KMS-11 (cell line): ENCODE results near the gene MFSD11.

Source experiments
- H2AFZ ChIP-seq: fragments of 200-600 bp; sonication (generic); 2 replicates; pipeline ENCODE4 v1.6.1; 2016; ENCODE audit warnings: antibody characterized with exemption, mixed run types, low read depth
- H3K27ac ChIP-seq: fragments of 200-600 bp; sonication (generic); 2 replicates; pipeline ENCODE4 v1.6.1; 2016; ENCODE audit warnings: mild to moderate bottlenecking, mixed run types
- H3K27me3 ChIP-seq: fragments of 200-600 bp; sonication (generic); 2 replicates; pipeline ENCODE4 v1.6.1; 2017; ENCODE audit warnings: mild to moderate bottlenecking, low read depth, mixed run types, moderate library complexity; ENCODE audit not compliant: insufficient read depth
- H3K36me3 ChIP-seq: fragments of 200-600 bp; sonication (generic); 2 replicates; pipeline ENCODE4 v1.6.1; 2017; ENCODE audit warnings: mild to moderate bottlenecking, mixed run types; ENCODE audit not compliant: insufficient read depth
- H3K4me1 ChIP-seq: fragments of 200-600 bp; sonication (generic); 2 replicates; pipeline ENCODE4 v1.6.1; 2016; ENCODE audit warnings: mild to moderate bottlenecking, low read depth, mixed run types; ENCODE audit not compliant: poor library complexity, severe bottlenecking
- H3K4me2 ChIP-seq: fragments of 200-600 bp; sonication (generic); 2 replicates; pipeline ENCODE4 v1.7.0; 2016; ENCODE audit warnings: mild to moderate bottlenecking, mixed run types
- H3K4me3 ChIP-seq: fragments of 200-600 bp; sonication (generic); IDR thresholded peaks from 2 replicates; pipeline ENCODE4 v1.6.1; 2017; ENCODE audit warnings: low read depth, low read length, mixed read lengths; ENCODE audit not compliant: insufficient read depth
- H3K79me2 ChIP-seq: fragments of 200-600 bp; sonication (generic); 2 replicates; pipeline ENCODE4 v1.6.1; 2016; ENCODE audit warnings: low read depth, mixed run types; ENCODE audit not compliant: insufficient read depth
- H3K9ac ChIP-seq: fragments of 200-600 bp; sonication (generic); 2 replicates; pipeline ENCODE4 v1.6.1; 2016; ENCODE audit warnings: mild to moderate bottlenecking, mixed run types
- H4K20me1 ChIP-seq: fragments of 200-600 bp; sonication (generic); 2 replicates; pipeline ENCODE4 v1.6.1; 2016; ENCODE audit warnings: mild to moderate bottlenecking, mixed run types; ENCODE audit not compliant: insufficient read depth
- TF ChIP-seq, protein P1 (sequence below): fragments of 200-600 bp; sonication (generic); conservative IDR thresholded peaks from 2 replicates; pipeline ENCODE4 v1.6.1; 2017; ENCODE audit warnings: low read depth, mild to moderate bottlenecking, antibody characterized with exemption, low read length, moderate library complexity, mixed read lengths

MFSD11 gene

DNA sequence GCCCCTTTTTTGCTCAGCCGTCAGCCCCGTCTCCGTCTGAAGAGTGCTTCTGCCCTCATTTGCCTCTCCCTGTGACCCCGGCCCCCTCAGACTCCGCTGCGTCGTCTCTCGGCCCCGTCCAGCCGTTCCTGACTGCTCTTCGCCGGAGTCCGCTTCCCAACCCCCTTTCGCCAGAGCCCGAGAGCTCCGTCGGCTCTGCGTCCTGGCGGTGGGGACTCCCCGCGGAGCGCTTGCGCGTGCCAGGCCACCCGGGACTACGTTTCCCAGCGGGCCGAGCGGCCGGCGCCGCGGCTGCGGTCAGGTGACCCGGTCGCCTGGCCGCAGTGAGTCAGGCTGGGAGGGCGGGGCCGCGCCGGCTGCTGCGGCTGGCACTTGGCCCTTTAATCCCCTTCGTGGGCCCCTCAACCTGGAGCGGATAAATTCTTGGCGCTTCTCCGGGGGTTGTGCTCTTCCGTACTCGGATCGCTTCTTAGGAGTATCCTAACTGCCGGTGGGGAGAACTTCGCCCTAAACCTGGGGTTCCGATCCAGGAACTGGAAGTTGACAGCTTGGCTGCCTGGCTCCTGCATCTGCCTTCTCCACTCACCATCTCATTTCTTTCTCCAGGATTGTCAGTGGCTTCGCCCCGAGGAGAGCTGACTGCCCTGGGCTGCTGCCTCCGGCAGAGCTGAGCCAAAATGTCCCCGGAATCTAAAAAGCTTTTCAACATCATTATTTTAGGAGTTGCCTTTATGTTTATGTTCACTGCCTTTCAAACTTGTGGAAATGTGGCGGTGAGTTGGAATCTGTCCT lies at the start of gene MFSD11:
Gene MFSD11, plus strand, starts transcription at position 444 of the 792 bp plus-strand sequence. Its CDS starts 234 bp downstream, at position 678.
- Histone ChIP-seq H3K4me2 (peak within 1 kb of the TSS; percentile 86), H3K4me3 (no peak within 1 kb of the TSS), H4K20me1 (peaks cover 29% of the 10 kb centered on the region), H3K27ac (peak within 1 kb of the TSS; percentile 95), H3K4me1 (peaks cover 39% of the 10 kb centered on the region), H2AFZ (peak within 1 kb of the TSS; percentile 65; the same call in 1 of the 2 replicates), H3K27me3 (no peaks in the 10 kb centered on the region), H3K36me3 (peaks cover 33% of the 10 kb centered on the region), H3K9ac (peak within 1 kb of the TSS; percentile 98), H3K79me2 (peaks cover 62% of the 10 kb centered on the region)
- TF ChIP-seq, protein P1, sequence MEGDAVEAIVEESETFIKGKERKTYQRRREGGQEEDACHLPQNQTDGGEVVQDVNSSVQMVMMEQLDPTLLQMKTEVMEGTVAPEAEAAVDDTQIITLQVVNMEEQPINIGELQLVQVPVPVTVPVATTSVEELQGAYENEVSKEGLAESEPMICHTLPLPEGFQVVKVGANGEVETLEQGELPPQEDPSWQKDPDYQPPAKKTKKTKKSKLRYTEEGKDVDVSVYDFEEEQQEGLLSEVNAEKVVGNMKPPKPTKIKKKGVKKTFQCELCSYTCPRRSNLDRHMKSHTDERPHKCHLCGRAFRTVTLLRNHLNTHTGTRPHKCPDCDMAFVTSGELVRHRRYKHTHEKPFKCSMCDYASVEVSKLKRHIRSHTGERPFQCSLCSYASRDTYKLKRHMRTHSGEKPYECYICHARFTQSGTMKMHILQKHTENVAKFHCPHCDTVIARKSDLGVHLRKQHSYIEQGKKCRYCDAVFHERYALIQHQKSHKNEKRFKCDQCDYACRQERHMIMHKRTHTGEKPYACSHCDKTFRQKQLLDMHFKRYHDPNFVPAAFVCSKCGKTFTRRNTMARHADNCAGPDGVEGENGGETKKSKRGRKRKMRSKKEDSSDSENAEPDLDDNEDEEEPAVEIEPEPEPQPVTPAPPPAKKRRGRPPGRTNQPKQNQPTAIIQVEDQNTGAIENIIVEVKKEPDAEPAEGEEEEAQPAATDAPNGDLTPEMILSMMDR = no peak

DNA sequence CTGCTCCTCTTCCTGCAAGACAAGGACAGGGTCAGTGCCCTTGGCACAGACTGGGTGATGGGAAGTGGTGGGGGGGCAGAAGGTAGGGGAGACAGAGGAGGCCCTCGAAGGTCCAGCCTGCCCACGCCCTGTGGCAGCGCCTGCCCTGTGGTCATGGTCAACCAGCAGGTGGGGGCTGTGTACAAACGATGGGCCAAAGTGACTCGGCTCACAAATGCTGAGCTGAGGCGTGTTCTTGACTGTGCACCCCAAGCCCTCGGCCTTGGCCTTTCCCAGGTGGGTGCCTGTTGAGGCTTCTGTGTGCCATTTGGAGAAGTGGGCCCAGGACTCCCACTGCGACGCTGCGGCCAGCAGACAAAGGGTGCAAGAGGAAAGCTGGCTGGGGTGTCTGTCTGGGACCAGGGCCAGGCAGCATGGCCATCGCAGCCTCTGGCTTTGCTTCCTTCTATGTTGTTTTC lies 49.7 kb upstream of the MFSD11 start:
- Histone ChIP-seq H3K4me3 (no peak overlapping the region), H3K36me3 (no peaks in the 10 kb centered on the region), H3K27ac (no peak overlapping the region), H3K9ac (no peak overlapping the region), H3K4me1 (peaks cover 8% of the 10 kb centered on the region), H3K4me2 (no peak overlapping the region), H4K20me1 (no peaks in the 10 kb centered on the region), H3K27me3 (no peaks in the 10 kb centered on the region; the same call in 1 of the 2 replicates), H3K79me2 (no peaks in the 10 kb centered on the region), H2AFZ (no peak overlapping the region)
- TF ChIP-seq, protein P1 = no peak

DNA sequence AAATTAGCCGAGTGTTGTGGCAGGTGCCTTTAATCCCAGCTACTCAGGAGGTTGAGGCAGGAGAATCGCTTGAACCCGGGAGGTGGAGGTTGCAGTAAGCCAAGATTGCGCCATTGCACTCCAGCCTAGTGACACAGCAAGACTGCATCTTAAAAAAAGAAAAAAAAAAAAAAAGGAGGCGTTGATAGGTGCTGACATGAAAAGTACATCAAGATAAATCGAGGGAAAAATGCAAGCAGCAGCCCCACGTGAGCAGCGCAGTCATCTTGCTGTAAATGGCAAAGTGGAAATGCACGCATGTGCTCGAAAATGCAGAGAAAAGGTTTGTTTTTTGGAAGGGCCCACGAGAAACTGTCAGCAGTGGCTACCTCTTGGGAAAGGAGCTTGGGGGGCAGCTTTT lies 48.1 kb upstream of the MFSD11 start:
- TF ChIP-seq, protein P1 = no peak
- no peaks in the 10 kb centered on the region; the same call in 1 of the 2 replicates for H3K27me3 ChIP-seq
- H3K79me2 ChIP-seq = no peaks in the 10 kb centered on the region
- H3K27ac ChIP-seq = no peak overlapping the region
- H3K9ac ChIP-seq = no peak overlapping the region
- no peaks in the 10 kb centered on the region for H4K20me1 ChIP-seq
- no peak overlapping the region for H3K4me3 ChIP-seq
- peaks cover 8% of the 10 kb centered on the region for H3K4me1 ChIP-seq
- no peak overlapping the region for H3K4me2 ChIP-seq
- H2AFZ ChIP-seq = no peak overlapping the region
- H3K36me3 ChIP-seq = no peaks in the 10 kb centered on the region

DNA sequence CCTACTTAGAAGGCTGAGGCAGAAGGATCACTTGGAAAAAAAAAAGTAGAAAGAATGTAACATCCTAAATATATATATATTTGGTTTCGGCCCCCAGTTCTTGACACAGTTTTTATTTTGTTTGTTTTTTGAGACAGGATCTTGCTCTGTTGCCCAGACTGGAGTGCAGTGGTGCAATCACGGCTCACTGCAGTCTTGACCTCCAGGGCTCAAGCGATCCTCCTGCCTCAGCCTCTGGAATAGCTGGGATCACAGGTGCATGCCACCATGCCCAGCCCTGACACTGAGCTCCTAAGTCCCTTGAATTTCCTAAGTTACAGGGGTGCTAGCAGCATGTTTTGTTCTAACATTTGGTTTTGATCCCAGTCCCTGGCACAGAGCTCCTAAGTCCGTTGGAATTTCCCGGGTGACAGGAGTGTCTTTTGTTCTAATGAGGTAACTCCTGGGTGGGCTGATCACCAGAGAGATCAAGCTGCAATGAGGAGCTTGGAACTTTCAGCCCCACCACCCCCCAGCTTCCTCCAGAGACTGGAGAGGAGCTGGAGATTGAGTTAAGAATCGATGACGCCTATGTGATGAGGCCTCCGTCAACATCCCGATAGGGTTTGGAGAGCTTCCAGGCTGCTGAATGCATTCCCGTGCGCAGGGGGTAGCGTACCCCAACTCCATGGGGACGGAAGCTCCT lies 47.2 kb upstream of the MFSD11 start:
- no peaks in the 10 kb centered on the region; the same call in 1 of the 2 replicates for H3K27me3 ChIP-seq
- no peak overlapping the region for H2AFZ ChIP-seq
- H3K79me2 ChIP-seq = no peaks in the 10 kb centered on the region
- H4K20me1 ChIP-seq = no peaks in the 10 kb centered on the region
- no peak overlapping the region for H3K9ac ChIP-seq
- no peak overlapping the region for H3K4me3 ChIP-seq
- TF ChIP-seq, protein P1 = no peak
- no peaks in the 10 kb centered on the region for H3K36me3 ChIP-seq
- no peak overlapping the region for H3K27ac ChIP-seq
- no peak overlapping the region for H3K4me2 ChIP-seq
- peaks cover 17% of the 10 kb centered on the region for H3K4me1 ChIP-seq
